GM21717 (cell line): ENCODE measurements around the gene ING5.
"Not testable (repeated sequence)": the region's sequence is repeated elsewhere in the genome, so short reads cannot be mapped to it uniquely, and the experiment has no call there.

ENCODE experiments used
- ATAC-seq: cut with Tn5 transposase; IDR thresholded peaks from one replicate; pipeline ENCODE4 v1.9.1; 2021; ENCODE audit warnings: mild to moderate bottlenecking, moderate library complexity; ENCODE audit not compliant: unreplicated experiment

Gene ING5

GRCh38 chr2:241703032-241703604, 1.3 kb downstream of the ING5 start:
- peak; percentile 0 for ATAC-seq

GRCh38 chr2:241706537-241706936, 4.7 kb downstream of the ING5 start:
- no peak for ATAC-seq

- no peak for ATAC-seq
Observed at GRCh38 chr2:241708879-241709278, 7.0 kb downstream of the ING5 start.

- ATAC-seq = no peak
Observed at GRCh38 chr2:241719093-241719492, 17.3 kb downstream of the ING5 start.

- no peak for ATAC-seq
Observed at GRCh38 chr2:241720099-241720498, 18.3 kb downstream of the ING5 start.

- ATAC-seq = no peak
Observed at GRCh38 chr2:241720560-241720959, 18.7 kb downstream of the ING5 start.

GRCh38 chr2:241721852-241722251, 20.0 kb downstream of the ING5 start:
- ATAC-seq = no peak

GRCh38 chr2:241722896-241723454, 21.1 kb downstream of the ING5 start:
- no peak for ATAC-seq

- ATAC-seq = no peak
Observed at GRCh38 chr2:241724259-241724974, 22.6 kb downstream of the ING5 start.

- no peak for ATAC-seq
Observed at GRCh38 chr2:241724975-241725870, 23.4 kb downstream of the ING5 start.

GRCh38 chr2:241726459-241726858, 24.6 kb downstream of the ING5 start:
- ATAC-seq = no peak

- no peak for ATAC-seq
Observed at GRCh38 chr2:241728000-241728399, 26.2 kb downstream of the ING5 start.

GRCh38 chr2:241728627-241729026, 26.8 kb downstream of the ING5 start:
- no peak for ATAC-seq

GRCh38 chr2:241729868-241730267, 28.0 kb downstream of the ING5 start:
- ATAC-seq = no peak

GRCh38 chr2:241730671-241731293, 28.9 kb downstream of the ING5 start:
- ATAC-seq = no peak

GRCh38 chr2:241732513-241733186, 30.8 kb downstream of the ING5 start:
- ATAC-seq = not testable (repeated sequence)

GRCh38 chr2:241733391-241734207, 31.8 kb downstream of the ING5 start:
- no peak for ATAC-seq

- ATAC-seq = no peak
Observed at GRCh38 chr2:241734208-241734466, 32.3 kb downstream of the ING5 start.

GRCh38 chr2:241734467-241735208, 32.8 kb downstream of the ING5 start, which contains the start of gene D2HGDH:
Gene D2HGDH (plus strand): TSS chr2:241734630. CDS start chr2:241735225, 595 bp downstream.
- peak; percentile 74 for ATAC-seq
